ENCODE results near the gene CD86. TPM values are rescaled to one million over a fixed set of nuclear protein-coding genes. Genes with fewer than 3 reads are reported as not detected.
A peak's percentile ranks its signal among the peaks of the same experiment; 100 is the strongest.

The CD86 gene
- total RNA-seq, 2 donors from 2014 or later, result 0.57 to 5.6 TPM

DNA sequence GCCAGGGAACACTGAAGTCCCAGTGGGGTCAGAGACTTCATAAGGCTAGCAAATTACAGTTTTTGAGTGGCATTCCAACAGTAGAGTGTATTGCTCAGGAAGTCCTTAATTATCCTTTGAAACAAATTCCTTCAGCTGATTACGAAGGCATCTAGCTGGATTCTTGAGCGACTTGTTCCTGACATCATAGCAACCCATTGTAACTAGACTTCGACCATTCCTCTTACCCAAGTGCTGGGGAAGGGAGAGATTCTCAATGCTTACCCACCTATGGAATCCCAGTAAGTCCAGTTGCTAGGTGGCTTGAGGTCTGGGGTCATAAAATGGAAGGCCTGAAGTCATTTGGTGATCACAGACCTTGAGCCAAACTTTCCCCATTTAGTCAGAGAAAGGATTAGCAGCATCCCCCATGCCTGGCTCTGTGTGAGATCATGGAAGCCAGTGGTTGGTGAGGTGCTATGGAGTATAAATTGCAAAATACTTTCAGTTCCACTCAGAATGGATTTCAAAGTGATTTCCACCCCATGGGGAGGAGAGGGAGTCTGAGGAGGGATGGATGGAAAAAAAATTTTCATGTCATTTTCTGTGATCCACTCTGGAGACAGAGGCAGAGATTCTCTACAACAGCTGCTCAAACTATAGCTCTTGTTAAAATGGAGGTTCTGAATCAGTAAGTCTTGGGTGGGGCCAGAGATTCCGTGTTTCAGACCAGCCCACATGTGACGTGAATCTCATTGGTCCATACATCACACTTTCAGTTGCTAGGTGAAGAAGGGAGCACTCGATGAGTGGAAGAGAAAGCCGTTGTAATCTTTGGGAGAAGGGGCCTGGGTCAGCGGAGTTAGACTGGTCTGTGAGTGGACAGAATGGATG, 45.7 kb downstream of the CD86 start:
- Histone ChIP-seq H3K27ac (no peak overlapping the region), H3K9ac (ENCODE audit: low read depth in 2 of 2, low read length in 2 of 2) (no peak overlapping the region), H3K4me3 (no peak overlapping the region), H3K4me1 (no peaks in the 10 kb centered on the region), H3K27me3 (no peaks in the 10 kb centered on the region), H3K36me3 (no peaks in the 10 kb centered on the region), H3K9me3 (no peaks in the 10 kb centered on the region)
- no peak for DNase-seq
- intact Hi-C loops (cut with DNase I), result loop anchor here (2.0 to 10.0 kb wide), 2 partner anchors 156 to 254 kb away; no protein-coding TSS in a partner anchor
- TF ChIP-seq CTCF (IDR thresholded peaks at IDR 0.05), result no peak

- H3K4me3 ChIP-seq, result no peak overlapping the region
- H3K27ac ChIP-seq, result no peak overlapping the region
- peak; percentile 35 for TF ChIP-seq CTCF (IDR thresholded peaks at IDR 0.05)
- no peaks in the 10 kb centered on the region for H3K27me3 ChIP-seq
- H3K9me3 ChIP-seq, result no peaks in the 10 kb centered on the region
- DNase-seq, result peak; percentile 32
- intact Hi-C loops (cut with DNase I), result loop anchor here (2.0 to 10.0 kb wide), 2 partner anchors 155 to 253 kb away; no protein-coding TSS in a partner anchor
- no peaks in the 10 kb centered on the region for H3K4me1 ChIP-seq
- no peak overlapping the region for H3K9ac ChIP-seq (ENCODE audit: low read depth in 2 of 2, low read length in 2 of 2)
- H3K36me3 ChIP-seq, result no peaks in the 10 kb centered on the region
Observed at GRCh38 chr3:122101646-122102045, 46.5 kb downstream of the CD86 start.

- Histone ChIP-seq H3K4me1 (no peaks in the 10 kb centered on the region), H3K36me3 (no peaks in the 10 kb centered on the region), H3K27ac (no peak overlapping the region), H3K9me3 (no peaks in the 10 kb centered on the region), H3K9ac (ENCODE audit: low read depth in 2 of 2, low read length in 2 of 2) (no peak overlapping the region), H3K4me3 (no peak overlapping the region), H3K27me3 (no peaks in the 10 kb centered on the region)
- intact Hi-C loops (cut with DNase I), result loop anchor here (10.0 kb wide), 1 partner anchor 252 kb away; no protein-coding TSS in a partner anchor
- DNase-seq, result no peak
- TF ChIP-seq CTCF (IDR thresholded peaks at IDR 0.05), result no peak
Observed at GRCh38 chr3:122102191-122102935, 47.2 kb downstream of the CD86 start.

GRCh38 chr3:122103821-122104514, 48.8 kb downstream of the CD86 start:
- Histone ChIP-seq H3K4me1 (no peaks in the 10 kb centered on the region), H3K4me3 (no peak overlapping the region), H3K27ac (no peak overlapping the region), H3K9me3 (no peaks in the 10 kb centered on the region), H3K36me3 (no peaks in the 10 kb centered on the region), H3K9ac (ENCODE audit: low read depth in 2 of 2, low read length in 2 of 2) (no peak overlapping the region), H3K27me3 (no peaks in the 10 kb centered on the region)
- TF ChIP-seq CTCF (IDR thresholded peaks at IDR 0.05), result no peak
- intact Hi-C loops (cut with DNase I), result loop anchor here (10.0 kb wide), 1 partner anchor 251 kb away; no protein-coding TSS in a partner anchor
- no peak for DNase-seq

Data from colonic mucosa (tissue), 4 donors.